NCI-H748 (cell line): Measurements from ENCODE around the gene SPEM2.

Experiments
- DNase-seq: peaks from one replicate; lab custom pipeline; 2025; ENCODE audit not compliant: unreplicated experiment; lab: John Stamatoyannopoulos, UW

Gene SPEM2

DNA sequence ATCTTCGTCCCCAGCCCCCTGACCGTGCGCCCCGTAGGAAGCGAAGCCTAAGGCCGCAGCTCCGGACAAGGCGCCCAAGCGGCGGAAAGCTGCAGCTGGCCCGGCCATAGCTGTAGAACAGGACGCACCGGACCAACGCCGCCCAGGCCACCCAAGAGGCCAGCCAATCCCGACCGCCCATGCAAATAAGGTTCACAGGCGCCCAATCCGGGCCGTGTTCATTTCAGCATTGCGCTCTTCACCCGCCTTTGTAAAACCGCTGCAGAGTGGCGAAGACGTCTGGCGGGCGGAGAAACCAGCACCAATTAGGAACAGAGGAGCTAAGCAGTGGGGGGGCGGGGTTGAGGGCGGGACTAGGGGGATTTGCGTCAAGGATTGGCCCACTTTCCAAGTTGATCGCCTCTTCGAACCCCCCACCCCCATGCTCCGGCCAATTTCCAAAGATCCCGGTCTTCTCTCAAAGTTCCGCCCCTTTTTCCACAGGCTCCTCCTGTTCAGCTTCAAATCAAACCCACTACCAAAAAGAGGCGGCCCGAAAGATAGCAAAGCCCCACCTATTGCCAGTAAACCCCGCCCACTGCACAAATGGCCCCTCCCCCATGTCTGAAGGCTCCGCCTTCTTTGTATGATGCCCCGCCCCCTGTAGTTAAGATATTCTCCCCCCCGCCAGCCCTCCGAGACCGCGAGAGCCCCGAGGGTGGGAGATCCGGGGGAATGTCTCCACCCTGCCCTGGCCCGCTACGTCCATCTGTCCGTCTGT is 21.3 kb upstream of the SPEM2 start, which contains the start of gene TMEM256:
TSS of gene TMEM256 (minus strand) at position 121 of the 760 bp plus-strand sequence. CDS start at position 108, 13 bp downstream.
- DNase-seq: peak; percentile 100

DNA sequence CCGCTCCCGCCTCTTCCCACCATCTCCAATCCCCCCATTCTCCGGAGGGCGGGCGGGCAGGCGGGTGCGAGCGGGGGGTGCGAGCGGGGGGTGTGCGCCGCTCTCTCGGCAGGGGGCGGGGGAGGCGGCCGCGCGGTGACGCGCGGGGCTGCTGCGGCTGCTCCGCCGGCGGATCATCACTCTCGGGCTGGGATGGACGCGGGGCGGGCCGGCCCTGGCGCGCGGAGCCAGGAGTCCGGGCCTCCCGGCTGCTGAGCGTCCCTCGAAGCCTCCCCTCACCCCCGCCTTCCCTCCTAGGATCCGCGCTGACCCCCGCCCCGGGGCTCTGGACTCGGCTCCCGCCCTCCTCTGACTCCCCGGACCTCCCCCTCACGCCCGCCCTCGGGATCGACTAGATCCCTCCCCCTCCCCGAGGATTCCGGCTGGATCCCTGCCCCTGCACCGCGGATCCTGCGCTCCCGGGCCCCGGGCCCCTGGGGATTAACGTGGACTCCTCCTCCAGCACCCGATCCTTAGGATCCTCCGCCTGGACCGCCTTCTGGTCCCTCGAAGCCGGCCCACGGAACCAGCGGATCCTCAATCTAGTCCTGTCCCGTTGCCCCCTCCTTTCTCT is 20.6 kb upstream of the SPEM2 start:
- no peak for DNase-seq

DNA sequence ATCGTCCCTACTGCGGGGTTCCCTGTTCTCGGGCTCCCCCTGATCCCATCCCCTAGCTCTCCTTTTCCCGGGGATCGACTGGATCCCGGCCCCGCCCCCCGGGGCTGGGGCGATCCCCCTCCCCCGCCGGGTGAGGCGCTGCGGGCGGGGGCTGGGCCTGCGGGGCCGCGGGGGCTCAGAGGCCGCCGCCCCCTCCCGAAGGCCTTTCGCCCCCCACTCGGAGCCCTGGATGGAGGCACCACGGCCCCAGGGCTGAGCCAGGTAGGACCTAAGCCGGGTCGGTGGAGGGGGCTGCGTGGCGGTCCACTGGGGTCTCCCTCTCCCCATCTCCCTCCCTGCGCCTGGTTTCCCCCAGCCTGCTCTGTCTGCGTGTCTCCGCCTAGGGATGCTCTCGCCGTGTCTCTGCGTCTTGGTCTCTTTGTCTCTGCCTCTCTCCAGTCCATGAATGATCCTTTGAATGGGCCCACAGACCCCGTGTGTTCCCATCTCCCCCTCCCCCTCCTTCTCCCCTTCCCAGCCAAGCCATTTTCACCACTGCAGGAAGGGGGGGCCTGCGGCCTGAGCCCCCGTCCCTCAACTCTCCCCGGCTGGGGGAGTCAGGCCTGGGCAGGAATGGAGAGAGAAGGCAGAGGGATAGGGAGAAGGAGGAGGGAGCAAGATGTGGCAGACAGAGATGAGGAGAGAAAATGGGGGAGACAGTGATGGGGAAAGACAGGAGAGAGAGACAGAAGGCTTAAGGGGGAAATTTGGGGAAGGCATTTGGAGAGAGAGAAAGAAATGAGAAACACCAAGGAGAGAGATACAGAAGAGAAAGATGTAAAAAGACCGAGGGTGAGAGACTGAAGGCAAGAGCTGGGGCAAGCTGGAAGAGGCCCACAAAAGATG is 19.8 kb upstream of the SPEM2 start:
- peak; percentile 51 for DNase-seq

DNA sequence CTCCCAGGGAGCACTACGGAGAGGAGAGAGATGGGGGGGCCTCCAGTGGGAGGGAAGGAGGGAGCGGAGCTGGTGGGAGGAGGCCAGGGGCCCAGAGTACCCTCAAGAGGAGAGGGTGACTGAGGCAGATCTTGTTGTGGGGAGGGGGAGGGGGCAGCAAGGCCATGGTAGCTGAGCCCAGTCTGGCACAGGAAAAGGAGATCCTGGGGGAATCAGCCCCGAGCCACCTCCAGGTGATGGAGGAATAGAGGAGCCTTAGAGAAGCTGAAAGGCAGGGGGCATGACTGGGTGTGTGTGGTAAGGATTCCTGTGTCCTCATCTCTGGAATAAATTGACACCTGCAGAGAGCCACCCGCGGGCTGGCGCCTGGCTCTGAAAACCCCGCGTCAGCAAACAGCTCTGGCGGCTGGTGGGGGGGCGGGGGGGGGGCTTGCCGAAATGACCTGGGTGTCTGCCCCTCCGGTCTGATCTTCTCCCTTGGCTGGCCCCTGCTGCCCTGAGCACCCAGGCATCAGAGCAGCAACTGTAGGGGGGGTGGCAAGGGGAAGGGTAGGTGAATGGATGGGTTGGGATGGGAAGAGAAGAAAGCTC is 19.1 kb upstream of the SPEM2 start:
- peak; percentile 32 for DNase-seq

DNA sequence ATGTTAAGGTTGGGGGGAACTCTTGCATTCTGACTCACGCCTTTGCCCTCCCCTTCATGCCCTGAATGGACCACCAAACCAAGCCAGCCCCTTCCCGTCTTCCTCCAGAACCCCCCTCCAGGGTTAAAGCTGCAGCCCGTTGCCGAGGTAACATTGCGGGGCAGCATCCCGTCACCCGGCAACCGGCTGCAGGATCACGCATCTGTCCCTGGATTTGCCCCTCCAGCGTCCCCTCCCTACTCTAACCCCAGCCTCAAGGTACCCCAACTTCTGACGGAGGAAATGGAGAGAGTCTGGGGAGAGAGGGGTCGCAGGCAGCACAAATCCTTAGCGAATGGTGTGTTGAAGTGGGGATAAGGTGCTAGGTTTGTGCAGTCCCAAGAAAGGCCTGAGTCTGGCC is 18.3 kb upstream of the SPEM2 start:
- no peak for DNase-seq

DNA sequence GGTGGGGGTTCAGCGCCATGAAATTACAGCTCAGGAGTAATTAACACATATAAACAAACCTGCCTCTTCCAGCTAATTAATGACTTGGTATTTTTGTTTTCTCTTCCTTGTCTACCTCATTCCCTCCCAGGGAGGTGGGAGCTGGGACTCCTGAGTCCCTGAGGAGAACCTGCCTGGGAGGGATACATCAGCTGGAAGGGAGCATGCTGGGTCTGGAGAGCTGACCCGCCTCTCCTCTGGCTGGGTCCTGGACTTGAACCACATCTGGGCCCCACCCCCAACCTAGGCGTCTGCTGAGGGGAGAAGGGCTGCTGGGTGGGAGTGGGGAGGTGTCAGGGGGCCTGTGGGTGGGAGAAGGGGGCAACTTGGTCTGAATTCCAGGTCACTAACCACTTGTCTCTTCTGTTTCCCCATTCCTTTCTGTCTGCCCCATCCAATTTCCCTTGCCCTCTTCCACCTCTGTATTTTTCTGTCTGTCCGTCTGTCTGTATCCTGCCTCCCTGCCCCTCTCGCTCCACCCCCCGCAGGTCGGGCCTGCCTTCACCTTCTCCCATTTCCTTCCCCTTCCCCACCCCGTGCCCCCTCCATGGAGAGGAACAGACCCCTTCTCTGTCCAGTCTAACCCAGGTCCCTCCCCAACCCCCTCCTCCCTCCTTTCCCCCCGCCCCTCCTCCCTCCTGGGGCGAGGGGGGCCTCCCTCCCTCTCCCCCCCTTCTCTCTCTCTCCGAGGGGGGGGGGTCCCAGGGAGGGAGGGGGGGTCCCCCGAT is 17.7 kb upstream of the SPEM2 start, which contains the start of gene NLGN2:
TSS of gene NLGN2 (plus strand) at position 361 of the 767 bp plus-strand sequence. CDS start 411 bp downstream, outside the sequence.
- no peak for DNase-seq

DNA sequence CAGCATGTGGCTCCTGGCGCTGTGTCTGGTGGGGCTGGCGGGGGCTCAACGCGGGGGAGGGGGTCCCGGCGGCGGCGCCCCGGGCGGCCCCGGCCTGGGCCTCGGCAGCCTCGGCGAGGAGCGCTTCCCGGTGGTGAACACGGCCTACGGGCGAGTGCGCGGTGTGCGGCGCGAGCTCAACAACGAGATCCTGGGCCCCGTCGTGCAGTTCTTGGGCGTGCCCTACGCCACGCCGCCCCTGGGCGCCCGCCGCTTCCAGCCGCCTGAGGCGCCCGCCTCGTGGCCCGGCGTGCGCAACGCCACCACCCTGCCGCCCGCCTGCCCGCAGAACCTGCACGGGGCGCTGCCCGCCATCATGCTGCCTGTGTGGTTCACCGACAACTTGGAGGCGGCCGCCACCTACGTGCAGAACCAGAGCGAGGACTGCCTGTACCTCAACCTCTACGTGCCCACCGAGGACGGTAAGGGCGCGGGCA is 17.1 kb upstream of the SPEM2 start:
- DNase-seq: no peak

DNA sequence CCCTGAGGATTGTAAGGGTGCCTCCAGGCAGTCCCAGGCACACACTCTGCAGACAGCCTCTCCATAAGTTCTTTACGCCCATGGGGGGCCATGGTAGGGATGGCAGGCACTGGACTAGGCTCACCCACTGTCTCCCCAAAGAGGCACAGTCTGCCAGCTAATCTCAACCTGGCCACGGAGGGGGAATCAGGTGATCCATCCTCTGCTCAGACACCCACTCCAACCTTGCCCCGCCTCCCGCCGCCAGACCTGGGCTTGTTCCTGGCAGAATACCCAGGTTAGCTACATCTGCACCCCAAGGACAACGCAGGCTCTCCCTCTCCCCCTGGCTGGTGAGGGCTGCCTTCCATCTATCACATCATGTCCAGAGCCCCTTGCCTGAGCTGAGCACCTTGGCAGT is 16.6 kb upstream of the SPEM2 start:
- DNase-seq: no peak

DNA sequence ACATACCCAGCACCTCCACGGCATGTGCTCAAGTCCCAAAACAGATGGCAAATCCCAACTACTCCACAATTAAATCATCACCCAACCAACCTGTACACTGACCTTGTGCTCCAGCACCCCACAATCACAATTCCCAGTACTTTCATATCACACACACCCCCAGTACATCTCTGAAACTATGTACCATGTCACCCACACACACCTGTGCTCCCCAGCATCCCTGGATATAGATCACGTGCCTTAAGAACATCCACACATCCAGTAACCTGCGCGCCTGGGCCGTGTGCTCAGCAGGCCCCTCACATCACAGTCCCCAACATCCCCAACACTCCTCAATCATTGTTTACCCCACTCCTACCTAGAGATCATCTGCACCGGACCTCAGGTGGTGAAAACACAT is 15.7 kb upstream of the SPEM2 start:
- no peak for DNase-seq

DNA sequence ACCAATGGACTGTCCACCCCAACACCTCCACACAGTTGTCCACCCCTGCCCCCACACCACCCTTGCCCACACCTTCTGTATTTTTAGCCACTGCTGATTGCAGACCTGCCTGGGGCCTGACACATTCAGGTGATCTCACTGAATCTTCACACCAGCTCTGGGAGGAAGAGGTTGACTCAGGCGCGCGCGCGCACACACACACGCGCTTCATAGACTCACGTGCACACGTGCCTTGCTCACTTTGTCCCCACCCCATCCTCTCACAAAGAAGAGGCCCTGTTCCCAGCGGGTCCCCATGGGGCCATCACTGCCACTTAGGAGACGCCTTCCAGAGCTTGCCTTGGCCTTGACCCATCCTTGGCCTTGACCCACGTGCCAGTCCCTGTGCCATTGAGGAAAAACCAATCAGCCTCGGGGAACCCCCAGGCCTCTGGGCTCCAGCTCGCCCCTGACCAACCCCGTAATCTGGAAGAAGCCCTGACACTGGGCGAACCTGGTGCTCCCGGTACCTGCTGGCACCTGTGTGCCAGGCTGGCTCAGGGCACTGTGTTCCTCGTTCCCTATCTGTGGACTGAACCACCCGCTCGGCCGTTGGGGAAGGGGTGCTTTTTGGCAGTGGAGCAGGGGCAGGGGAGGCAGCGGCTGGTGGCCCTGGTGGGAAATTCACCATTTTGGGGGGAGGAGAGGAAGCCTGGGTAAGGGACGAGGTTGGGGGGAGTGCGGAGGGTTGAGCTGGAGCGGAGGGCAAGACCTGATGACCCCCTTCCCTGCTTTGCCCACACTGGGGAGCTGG is 14.6 kb upstream of the SPEM2 start:
- DNase-seq: no peak

DNA sequence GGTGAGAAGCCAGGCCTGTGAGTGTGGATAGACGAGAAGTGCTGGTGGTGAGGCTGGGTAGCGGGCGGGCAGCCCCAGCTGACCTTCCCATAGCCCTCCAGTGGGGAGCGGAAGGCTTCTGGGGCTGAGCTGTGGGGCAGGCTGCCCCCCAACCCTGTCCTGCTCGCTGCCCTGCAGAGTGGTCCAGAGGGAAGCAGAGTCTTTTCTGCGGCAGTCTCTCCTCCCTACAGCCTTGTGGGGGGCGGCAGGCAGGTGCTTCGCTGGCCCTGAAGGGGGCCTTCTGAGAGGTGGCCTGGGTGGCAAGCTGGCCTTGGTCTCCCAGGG is 14.0 kb upstream of the SPEM2 start:
- DNase-seq: no peak

DNA sequence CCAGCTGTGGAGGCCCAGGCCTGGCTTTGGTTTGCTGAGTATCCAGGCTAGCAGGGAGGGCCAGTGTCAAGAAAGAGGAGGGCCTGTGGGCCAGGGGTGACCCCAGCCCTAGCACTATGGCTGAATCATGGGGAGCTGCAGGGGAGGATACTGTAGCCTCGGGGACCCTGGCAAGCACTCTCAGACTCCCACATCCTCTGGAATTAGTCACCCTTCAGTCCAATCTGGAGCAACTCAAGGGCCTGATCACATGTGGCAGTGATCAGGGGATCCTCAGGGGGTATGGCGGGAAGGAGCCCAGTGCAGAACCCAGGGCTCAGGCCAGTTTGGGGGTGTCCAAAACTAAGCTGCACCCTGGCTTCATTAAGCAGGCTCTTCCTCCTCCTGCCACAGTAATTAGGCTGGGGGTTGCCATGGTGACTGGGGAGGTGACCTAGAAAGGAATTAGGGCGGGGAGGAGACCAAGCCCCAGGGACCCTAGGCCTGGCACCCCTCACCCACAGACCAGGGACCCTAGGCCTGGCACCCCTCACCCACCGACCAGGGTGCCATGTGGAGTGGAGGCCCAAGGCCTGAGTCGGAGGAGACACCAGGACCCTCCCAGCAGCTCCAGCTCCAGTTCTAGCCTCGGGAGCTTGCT is 11.9 kb upstream of the SPEM2 start:
- no peak for DNase-seq

DNA sequence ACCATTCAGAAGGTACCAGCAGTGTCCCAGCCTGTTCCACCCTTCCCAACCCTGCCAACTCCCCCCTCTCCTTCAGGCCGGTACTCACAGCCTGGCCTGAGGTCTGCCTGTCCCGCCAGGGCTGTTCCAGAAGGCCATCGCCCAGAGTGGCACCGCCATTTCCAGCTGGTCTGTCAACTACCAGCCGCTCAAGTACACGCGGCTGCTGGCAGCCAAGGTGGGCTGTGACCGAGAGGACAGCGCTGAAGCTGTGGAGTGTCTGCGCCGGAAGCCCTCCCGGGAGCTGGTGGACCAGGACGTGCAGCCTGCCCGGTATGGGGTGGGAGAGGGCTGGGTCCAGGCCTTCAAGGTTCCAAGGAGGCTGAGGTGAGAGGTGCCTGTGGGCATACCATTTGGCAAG is 10.6 kb upstream of the SPEM2 start:
- no peak for DNase-seq

DNA sequence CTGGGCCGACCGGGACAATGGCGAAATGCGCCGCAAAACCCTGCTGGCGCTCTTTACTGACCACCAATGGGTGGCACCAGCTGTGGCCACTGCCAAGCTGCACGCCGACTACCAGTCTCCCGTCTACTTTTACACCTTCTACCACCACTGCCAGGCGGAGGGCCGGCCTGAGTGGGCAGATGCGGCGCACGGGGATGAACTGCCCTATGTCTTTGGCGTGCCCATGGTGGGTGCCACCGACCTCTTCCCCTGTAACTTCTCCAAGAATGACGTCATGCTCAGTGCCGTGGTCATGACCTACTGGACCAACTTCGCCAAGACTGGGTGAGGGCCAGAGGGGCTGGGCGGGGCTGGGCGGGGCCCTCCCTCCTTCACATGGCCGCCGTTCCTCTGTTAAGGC is 9.6 kb upstream of the SPEM2 start:
- DNase-seq: no peak

DNA sequence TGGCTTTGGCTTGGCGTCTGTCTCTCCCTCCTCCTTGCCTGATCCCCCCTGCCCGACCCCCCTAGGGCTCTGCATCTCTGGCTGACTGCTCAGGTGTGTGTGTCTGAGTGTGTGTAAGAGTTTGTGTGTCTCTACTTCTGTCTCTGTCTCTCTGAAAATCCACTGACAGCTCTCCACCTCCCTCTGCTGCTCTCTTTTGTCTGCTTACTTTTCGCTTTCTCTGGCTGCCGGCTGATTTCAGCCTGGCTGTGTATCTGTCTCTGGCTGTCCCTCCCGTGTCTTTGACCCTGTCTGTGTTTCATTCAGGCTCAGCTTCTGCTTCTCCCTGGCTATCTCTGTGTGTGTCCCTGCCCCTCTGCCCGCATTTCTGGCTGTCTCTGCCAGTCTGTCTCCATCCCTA is 9.1 kb upstream of the SPEM2 start:
- no peak for DNase-seq

DNA sequence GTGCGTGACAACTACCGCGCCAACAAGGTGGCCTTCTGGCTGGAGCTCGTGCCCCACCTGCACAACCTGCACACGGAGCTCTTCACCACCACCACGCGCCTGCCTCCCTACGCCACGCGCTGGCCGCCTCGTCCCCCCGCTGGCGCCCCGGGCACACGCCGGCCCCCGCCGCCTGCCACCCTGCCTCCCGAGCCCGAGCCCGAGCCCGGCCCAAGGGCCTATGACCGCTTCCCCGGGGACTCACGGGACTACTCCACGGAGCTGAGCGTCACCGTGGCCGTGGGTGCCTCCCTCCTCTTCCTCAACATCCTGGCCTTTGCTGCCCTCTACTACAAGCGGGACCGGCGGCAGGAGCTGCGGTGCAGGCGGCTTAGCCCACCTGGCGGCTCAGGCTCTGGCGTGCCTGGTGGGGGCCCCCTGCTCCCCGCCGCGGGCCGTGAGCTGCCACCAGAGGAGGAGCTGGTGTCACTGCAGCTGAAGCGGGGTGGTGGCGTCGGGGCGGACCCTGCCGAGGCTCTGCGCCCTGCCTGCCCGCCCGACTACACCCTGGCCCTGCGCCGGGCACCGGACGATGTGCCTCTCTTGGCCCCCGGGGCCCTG is 8.3 kb upstream of the SPEM2 start:
- DNase-seq: no peak

DNA sequence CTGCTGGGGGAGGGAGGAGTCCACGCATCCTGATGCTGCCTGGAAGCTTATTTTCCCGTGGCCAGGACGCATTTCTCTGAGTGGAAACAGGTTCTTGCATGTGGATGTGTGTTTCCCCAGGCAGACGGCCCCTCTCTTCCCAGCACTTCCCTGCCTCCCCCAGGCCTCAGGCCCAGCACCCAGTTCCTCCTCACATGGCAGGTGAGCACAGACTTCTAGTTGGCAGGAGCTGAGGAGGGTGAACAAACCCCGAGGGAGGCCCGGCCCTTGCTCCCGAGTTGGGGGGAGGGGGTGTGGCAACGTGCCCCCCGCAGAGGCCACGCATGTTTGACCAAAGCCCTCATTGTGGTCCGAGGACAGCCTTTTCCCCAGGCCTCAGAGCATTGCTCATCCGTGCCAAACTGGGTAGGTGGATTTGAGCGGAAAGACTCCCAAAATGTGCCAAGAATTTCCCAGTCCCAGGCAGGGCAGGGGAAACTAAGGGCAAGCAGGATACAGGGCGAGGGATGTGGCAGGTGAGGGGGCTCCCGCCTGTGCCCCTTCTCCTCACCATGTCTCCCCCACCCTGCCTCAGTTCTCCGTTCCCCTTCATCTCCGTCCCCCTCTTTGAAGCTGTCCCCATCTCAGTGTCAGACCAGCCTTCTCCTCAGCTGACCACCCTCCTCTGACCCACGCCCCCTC is 6.8 kb upstream of the SPEM2 start:
- no peak for DNase-seq
